Type B pancreatic cell (in vitro differentiated cells): ENCODE measurements around the gene TPBGL. TPM values are rescaled to one million over a fixed set of nuclear protein-coding genes. Genes with fewer than 3 reads are reported as not detected.

Experiments used
- DNase-seq: peaks from one replicate; pipeline ENCODE4 v3.0.0; 2021; ENCODE audit warnings: mixed read lengths; ENCODE audit not compliant: unreplicated experiment; ENCODE audit errors: extremely low spot score
- H3K27ac Mint-ChIP-seq: 2 replicates; pipeline ENCODE4 v1.8.0; 2021; ENCODE audit warnings: mild to moderate bottlenecking, mixed read lengths
- H3K27me3 Mint-ChIP-seq: 2 replicates; pipeline ENCODE4 v1.8.0; 2021; ENCODE audit warnings: mixed read lengths
- H3K36me3 Mint-ChIP-seq: 2 replicates; pipeline ENCODE4 v1.8.0; 2021; ENCODE audit warnings: mixed read lengths
- H3K4me1 Mint-ChIP-seq: one replicate; pipeline ENCODE4 v1.8.0; 2021; ENCODE audit warnings: mixed read lengths; ENCODE audit not compliant: unreplicated experiment
- H3K4me3 Mint-ChIP-seq: 2 replicates; pipeline ENCODE4 v1.8.0; 2021; ENCODE audit warnings: mild to moderate bottlenecking, mixed read lengths
- H3K9me3 Mint-ChIP-seq: 2 replicates; pipeline ENCODE4 v1.8.0; 2021; ENCODE audit warnings: mixed read lengths
- total RNA-seq: library from RNA; stranded (reverse); gene quantifications from 2 replicates; pipeline ENCODE4 v1.2.1, GENCODE V29; 2021; ENCODE audit warnings: low replicate concordance
- TF ChIP-seq, protein P1 (sequence below): fragments of 200-600 bp; sonication (generic); conservative IDR thresholded peaks from 2 replicates; pipeline ENCODE4 v1.5.0; 2021; ENCODE audit warnings: antibody characterized with exemption, mild to moderate bottlenecking

The TPBGL gene
- total RNA-seq, 1 donor from 2014 or later = 0.56 TPM

DNA sequence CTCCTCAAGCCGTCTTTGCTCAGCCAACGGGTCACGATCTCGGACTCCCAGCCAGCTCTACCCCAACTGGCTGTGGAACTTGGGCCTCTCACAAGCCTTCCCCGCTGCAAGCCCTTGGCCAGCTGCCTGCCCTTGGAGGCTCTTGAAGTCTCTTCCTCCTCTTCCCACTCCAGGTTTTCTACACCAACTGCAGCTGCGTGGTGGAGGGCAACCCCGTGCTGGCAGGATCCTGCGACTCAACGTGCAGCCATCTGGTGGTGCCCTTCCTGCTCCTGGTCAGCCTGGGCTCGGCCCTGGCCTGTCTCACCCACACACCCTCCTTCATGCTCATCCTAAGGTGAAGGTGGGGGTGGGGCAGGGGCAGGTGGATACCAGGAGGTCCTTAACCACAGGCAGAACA lies 40.5 kb upstream of the TPBGL start:
- DNase-seq = no peak
- Mint-ChIP-seq H3K4me3 (no peak overlapping the region), H3K9me3 (no peaks in the 10 kb centered on the region), H3K27me3 (peaks cover 9% of the 10 kb centered on the region), H3K36me3 (no peaks in the 10 kb centered on the region), H3K27ac (no peak overlapping the region), H3K4me1 (no peaks in the 10 kb centered on the region)
- TF ChIP-seq, protein P1, sequence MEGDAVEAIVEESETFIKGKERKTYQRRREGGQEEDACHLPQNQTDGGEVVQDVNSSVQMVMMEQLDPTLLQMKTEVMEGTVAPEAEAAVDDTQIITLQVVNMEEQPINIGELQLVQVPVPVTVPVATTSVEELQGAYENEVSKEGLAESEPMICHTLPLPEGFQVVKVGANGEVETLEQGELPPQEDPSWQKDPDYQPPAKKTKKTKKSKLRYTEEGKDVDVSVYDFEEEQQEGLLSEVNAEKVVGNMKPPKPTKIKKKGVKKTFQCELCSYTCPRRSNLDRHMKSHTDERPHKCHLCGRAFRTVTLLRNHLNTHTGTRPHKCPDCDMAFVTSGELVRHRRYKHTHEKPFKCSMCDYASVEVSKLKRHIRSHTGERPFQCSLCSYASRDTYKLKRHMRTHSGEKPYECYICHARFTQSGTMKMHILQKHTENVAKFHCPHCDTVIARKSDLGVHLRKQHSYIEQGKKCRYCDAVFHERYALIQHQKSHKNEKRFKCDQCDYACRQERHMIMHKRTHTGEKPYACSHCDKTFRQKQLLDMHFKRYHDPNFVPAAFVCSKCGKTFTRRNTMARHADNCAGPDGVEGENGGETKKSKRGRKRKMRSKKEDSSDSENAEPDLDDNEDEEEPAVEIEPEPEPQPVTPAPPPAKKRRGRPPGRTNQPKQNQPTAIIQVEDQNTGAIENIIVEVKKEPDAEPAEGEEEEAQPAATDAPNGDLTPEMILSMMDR = no peak

DNA sequence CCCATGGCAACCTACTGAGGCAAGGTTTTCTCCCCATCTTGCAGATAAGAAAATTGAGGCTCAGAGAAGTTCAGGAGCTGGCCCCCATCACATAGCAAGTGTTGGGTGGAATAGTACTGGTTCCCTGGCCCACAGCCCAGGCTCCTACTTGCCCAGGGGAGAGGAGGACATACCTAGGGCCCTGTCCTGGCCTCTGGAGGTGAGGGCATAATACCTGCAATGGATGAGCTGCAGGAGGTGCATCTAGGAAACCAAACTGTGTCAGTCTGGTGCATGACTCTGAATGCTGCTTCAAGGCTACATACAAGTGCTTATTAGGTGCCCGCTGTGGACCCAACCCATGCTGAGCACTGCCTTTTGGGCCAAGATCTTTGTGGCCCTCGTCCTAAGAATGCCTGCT lies 40.0 kb upstream of the TPBGL start:
- H3K9me3 Mint-ChIP-seq = no peaks in the 10 kb centered on the region
- TF ChIP-seq, protein P1 = no peak
- DNase-seq = no peak

DNA sequence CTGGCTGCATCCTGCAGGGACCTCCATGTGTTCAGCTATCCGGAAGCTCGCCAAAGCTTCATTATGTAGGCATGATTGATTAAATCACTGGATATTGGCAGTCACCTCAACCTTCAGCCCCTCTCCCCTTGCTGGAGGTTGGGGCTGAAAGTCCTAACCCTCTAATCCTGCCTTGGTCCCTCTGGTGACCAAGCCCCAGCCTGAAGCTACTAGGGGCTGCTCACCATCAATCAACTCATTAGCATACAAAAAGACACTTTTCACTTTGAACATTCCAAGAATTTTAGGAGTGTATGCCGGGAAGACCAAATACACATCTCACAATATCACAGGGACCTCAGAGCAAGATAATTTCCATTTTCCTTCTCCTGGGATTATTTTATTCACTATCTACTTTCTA lies 38.8 kb upstream of the TPBGL start:
- H3K27ac Mint-ChIP-seq = no peak overlapping the region
- peaks cover 15% of the 10 kb centered on the region for H3K27me3 Mint-ChIP-seq
- no peak for DNase-seq
- TF ChIP-seq, protein P1 = no peak
- H3K4me1 Mint-ChIP-seq = no peaks in the 10 kb centered on the region
- H3K4me3 Mint-ChIP-seq = no peak overlapping the region
- H3K36me3 Mint-ChIP-seq = no peaks in the 10 kb centered on the region
- no peaks in the 10 kb centered on the region for H3K9me3 Mint-ChIP-seq

More for the DNA sequence above, 40.0 kb upstream of the TPBGL start:
- H3K4me1 Mint-ChIP-seq = no peaks in the 10 kb centered on the region
- no peaks in the 10 kb centered on the region for H3K36me3 Mint-ChIP-seq
- no peak overlapping the region for H3K4me3 Mint-ChIP-seq
- H3K27ac Mint-ChIP-seq = no peak overlapping the region
- H3K27me3 Mint-ChIP-seq = peaks cover 9% of the 10 kb centered on the region

DNA sequence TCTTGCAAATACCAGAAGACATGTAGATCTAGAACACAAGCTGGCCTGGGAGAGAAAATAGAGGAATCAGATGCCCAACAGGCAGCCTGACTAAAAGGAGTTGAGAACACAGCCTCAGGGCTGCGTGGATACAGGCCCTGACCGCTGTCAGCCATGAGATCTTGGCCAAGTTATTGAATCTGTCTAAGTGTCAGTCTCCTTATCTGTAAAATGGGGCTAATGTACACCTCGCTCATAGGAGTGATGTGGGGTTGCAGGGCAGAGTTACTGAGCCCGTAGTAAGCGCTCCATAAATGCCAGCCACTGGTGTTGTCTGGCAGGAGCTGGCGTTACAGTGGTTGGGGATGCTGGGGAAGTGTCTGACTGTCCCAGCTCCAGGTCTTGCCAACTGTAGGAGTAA lies 38.4 kb upstream of the TPBGL start:
- H3K36me3 Mint-ChIP-seq = no peaks in the 10 kb centered on the region
- no peaks in the 10 kb centered on the region for H3K9me3 Mint-ChIP-seq
- TF ChIP-seq, protein P1 = no peak
- no peak overlapping the region for H3K27ac Mint-ChIP-seq
- DNase-seq = no peak
- no peaks in the 10 kb centered on the region for H3K4me1 Mint-ChIP-seq
- H3K27me3 Mint-ChIP-seq = peaks cover 19% of the 10 kb centered on the region
- no peak overlapping the region for H3K4me3 Mint-ChIP-seq

DNA sequence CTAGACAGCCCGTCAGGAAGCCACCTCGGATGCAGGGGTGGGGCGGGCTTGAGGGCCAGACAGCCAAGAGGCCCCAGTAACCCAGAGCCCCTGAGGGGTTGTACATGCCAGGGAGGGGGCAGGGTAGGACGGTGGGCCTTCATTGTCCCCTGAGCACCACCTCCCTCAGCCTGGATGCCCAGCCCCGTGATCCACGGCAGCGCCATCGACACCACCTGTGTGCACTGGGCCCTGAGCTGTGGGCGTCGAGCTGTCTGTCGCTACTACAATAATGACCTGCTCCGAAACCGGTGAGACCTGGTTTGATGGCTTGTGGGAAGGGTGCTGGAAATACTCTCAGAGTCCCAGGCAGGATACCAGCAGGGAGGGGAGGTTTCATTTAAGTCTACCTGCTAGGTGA lies 37.4 kb upstream of the TPBGL start:
- H3K9me3 Mint-ChIP-seq = no peaks in the 10 kb centered on the region
- no peak for DNase-seq
- H3K27ac Mint-ChIP-seq = no peak overlapping the region
- no peaks in the 10 kb centered on the region for H3K4me1 Mint-ChIP-seq
- peaks cover 20% of the 10 kb centered on the region for H3K27me3 Mint-ChIP-seq
- H3K36me3 Mint-ChIP-seq = no peaks in the 10 kb centered on the region
- H3K4me3 Mint-ChIP-seq = no peak overlapping the region
- TF ChIP-seq, protein P1 = no peak

DNA sequence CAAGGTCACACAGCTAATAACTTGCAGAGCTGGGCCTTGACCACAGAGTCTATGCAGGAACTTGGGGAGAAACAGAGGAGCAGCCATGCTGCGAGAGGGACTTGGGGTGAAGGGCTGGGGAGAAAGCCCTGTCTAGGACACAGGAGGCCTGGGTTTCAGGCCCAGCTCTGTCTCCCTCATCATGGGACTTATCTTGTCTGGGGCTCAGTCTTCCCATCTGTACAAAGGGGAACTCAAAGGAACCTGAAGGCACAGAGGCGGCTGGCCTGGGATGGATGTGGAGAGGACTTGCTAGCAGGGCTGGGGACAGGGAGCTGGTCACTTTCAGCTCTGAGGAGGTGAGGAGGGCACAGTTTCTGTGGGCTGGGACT lies 36.9 kb upstream of the TPBGL start:
- TF ChIP-seq, protein P1 = no peak
- H3K9me3 Mint-ChIP-seq = no peaks in the 10 kb centered on the region
- no peak overlapping the region for H3K4me3 Mint-ChIP-seq
- DNase-seq = no peak
- H3K36me3 Mint-ChIP-seq = no peaks in the 10 kb centered on the region
- H3K4me1 Mint-ChIP-seq = no peaks in the 10 kb centered on the region
- peaks cover 20% of the 10 kb centered on the region for H3K27me3 Mint-ChIP-seq
- H3K27ac Mint-ChIP-seq = no peak overlapping the region
